AG09309 (cell line): Measurements from ENCODE around the gene STK36.

ENCODE experiments used
- DNase-seq: peaks from one replicate; pipeline ENCODE4 v3.0.0-alpha.2; 2010; ENCODE audit warnings: low read depth
- H3K4me3 ChIP-seq: 2 replicates; pipeline ENCODE4 v1.5.1; 2011; ENCODE audit warnings: mild to moderate bottlenecking, low read depth, low read length, moderate library complexity; ENCODE audit not compliant: control insufficient read depth
- TF ChIP-seq, protein P1 (sequence below): IDR thresholded peaks from 2 replicates; pipeline ENCODE4 v1.5.1; 2011; ENCODE audit warnings: mild to moderate bottlenecking, low read depth, low read length, inconsistent platforms; ENCODE audit not compliant: insufficient read depth, control insufficient read depth; ENCODE audit errors: missing control alignments

The STK36 gene

DNA sequence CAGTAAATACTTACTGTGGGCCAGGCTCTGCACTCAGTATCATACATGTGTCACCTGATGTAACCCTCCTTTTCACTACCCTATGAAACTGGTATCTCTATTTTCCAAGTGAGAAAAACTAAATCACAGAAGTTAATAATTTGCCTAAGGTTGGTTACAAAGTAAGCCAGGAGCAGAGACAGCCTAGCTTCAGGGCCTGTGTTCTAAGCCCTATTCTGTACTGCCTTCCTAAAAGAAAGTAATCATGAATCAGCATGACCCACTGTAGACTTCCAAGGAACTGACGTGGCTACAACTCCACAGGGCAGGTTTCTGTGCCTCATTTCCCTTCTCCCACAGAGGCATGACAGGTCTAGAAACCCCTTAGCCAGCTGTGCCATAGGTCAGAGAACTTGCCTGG lies 26.8 kb upstream of the STK36 start:
- no peak for DNase-seq
- H3K4me3 ChIP-seq = no peak overlapping the region
- TF ChIP-seq, protein P1, sequence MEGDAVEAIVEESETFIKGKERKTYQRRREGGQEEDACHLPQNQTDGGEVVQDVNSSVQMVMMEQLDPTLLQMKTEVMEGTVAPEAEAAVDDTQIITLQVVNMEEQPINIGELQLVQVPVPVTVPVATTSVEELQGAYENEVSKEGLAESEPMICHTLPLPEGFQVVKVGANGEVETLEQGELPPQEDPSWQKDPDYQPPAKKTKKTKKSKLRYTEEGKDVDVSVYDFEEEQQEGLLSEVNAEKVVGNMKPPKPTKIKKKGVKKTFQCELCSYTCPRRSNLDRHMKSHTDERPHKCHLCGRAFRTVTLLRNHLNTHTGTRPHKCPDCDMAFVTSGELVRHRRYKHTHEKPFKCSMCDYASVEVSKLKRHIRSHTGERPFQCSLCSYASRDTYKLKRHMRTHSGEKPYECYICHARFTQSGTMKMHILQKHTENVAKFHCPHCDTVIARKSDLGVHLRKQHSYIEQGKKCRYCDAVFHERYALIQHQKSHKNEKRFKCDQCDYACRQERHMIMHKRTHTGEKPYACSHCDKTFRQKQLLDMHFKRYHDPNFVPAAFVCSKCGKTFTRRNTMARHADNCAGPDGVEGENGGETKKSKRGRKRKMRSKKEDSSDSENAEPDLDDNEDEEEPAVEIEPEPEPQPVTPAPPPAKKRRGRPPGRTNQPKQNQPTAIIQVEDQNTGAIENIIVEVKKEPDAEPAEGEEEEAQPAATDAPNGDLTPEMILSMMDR = no peak

DNA sequence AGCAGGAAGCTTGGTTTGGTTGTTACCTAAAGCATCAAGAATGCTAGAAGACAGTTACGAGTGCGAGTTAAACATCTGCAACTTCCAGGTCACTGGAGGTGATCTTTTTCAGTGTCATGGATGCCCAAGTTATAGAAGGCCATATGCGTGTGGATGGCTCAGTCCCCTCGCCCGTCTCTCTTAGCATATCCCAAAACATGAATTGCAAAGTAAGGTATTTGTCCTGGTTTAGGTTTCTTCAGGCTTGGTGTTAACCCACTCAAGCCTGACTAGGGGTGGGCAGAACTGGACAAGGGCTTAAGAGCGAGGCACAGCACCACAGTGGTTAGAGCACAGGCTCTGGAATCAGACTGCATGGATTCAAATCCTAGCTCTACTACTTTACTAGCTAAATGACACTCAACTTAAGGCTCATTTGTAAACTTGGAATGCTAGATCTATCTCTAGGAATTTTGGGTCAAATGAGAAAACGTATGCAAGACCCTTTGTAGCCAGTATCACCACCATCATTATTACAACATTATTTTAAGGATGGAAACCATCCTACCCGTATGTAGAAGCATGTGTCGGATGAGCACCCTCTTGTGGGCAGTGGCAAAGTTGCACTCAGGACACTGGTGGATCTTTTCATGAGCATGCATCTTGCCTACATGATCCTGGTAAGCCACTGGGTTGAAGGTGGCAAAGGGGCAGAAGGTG lies 23.6 kb upstream of the STK36 start:
- no peak for DNase-seq
- H3K4me3 ChIP-seq = no peak overlapping the region
- TF ChIP-seq, protein P1 = peak; percentile 88

DNA sequence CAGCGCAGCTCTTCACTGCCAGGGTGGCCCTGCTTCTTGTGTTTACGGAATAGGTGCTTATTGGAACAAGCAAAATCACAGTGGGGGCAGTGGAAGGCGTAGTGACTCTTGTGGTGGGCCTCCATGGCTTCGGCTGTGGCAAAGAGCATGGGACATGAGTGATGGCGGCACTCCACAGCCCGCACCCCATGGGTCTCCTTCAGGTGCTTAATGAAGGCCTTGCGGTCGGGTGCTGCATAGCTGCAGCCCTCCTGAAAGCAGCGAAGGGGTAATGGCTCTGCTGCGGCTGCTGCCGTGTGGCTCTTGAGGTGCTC lies 23.1 kb upstream of the STK36 start:
- H3K4me3 ChIP-seq = no peak overlapping the region
- TF ChIP-seq, protein P1 = no peak
- DNase-seq = no peak

DNA sequence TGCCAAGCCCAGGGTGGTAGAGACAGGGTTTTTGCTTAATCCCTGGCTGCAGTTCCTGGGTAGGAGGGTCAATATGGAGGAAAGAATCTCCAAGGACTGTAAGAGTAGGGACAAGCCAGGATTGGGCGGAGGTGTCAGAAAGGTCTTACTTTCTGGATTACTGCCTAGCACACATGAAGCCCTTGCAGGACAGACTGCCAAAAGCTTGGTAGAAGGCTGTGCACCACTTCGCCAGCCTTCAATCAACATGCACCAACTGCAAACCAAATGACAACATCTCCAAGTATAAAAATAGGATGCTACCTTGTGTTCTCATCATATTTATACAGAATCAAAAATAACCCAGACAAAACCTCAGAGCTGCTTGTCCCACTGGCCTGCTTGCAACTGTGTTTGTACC lies 16.1 kb upstream of the STK36 start:
- TF ChIP-seq, protein P1 = no peak
- no peak overlapping the region for H3K4me3 ChIP-seq
- no peak for DNase-seq

DNA sequence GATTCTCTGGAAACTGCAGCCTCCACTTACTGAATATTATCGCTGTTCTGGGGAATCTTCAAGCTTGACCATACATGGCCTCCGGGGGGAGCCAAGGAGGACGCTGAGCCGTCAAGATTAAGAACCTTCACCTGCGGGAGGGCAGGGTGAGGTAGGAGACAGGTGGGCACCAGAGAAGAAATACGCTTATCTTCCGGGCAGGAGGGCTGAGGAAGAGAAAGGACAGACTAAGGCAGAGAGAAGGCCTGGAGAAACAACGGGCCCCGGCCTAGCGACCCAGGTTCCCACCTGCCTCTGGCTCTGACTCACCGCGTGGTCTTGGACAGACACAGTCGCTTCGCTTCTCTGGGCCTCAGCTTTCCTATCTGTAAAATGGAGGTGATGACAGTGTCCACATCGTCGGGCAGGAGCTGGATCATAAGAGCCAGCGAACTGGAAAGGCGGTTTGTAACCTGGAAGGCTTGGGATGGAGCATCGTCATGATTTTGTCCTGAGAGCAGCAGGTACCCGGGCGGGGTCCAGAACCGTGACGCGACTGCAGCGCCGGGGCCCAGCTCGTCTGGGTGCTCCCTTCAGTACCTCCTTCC lies 13.1 kb upstream of the STK36 start:
- H3K4me3 ChIP-seq = peak overlapping the region; percentile 89
- TF ChIP-seq, protein P1 = peak; percentile 55
- no peak for DNase-seq

DNA sequence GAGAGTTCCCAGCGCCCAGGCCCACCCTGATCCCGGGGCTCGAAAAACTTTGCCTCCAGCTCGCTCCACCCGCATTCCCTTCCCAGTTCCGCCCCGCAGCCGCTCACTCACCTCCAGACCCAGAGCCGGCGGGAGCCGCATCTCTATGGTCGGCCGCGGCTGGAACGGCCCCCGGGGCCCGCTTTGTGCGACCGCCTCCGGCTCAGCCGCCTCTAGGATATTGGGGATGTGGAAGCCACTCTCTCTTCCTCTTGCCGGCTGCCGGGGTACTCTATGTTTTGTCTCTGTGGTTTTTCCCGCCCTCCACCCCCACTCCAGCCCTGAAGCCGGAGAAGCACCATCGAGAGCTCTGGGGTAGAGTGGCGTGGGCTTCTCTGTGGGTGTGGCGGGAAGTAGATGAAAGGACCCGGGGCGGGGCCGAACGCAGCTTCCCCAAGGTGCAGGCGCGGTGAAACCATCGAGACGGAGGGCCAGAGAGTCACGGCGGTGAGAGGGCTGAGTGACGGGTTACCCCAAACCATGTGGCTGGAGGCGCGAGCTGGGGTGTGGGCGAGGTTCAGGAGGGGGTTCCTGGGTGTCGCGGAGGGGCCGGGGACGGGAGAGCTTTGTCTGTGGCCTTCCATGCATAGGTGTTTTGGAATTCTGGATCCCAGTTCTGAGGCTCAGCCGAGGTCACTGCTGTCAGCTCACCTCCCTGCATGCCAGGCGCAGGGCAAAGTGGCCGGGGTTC lies 12.5 kb upstream of the STK36 start, which contains the start of the genes BCS1L and ZNF142:
TSS of gene BCS1L (plus strand) at position 426 of the 730 bp plus-strand sequence. CDS start 1,305 bp downstream, outside the sequence.
TSS of gene ZNF142 (minus strand) at position 366 of the 730 bp plus-strand sequence. CDS start 3,194 bp downstream, outside the sequence.
- H3K4me3 ChIP-seq = peak within 1 kb of the TSS; percentile 89
- no peak for DNase-seq
- TF ChIP-seq, protein P1 = no peak
